IPS DF 6.9 (cell line): ENCODE measurements around the gene MYH11.

ENCODE experiments used
- DNase-seq: peaks from one replicate; pipeline ENCODE4 v3.0.0-alpha.2; 2013; ENCODE audit warnings: low read depth, low spot score
- H3K27ac ChIP-seq: one replicate; pipeline ENCODE4 v1.5.1; 2013; ENCODE audit warnings: low read length, control low read depth
- H3K27me3 ChIP-seq: 2 replicates; pipeline ENCODE4 v1.6.1; 2013; ENCODE audit warnings: mild to moderate bottlenecking, low read length; ENCODE audit not compliant: control insufficient read depth, insufficient read depth
- H3K36me3 ChIP-seq: 2 replicates; pipeline ENCODE4 v1.6.1; 2013; ENCODE audit warnings: low read length; ENCODE audit not compliant: control insufficient read depth, insufficient read depth
- H3K4me1 ChIP-seq: 2 replicates; pipeline ENCODE4 v1.6.1; 2013; ENCODE audit warnings: low read length; ENCODE audit not compliant: control insufficient read depth, insufficient read depth
- H3K4me3 ChIP-seq: 2 replicates; pipeline ENCODE4 v1.5.1; 2013; ENCODE audit warnings: mild to moderate bottlenecking, low read length
- H3K9me3 ChIP-seq: 2 replicates; pipeline ENCODE4 v1.6.1; 2013; ENCODE audit warnings: low read length, inconsistent platforms; ENCODE audit not compliant: control insufficient read depth, insufficient read depth
- WGBS: extraction: QIAGEN DNeasy Blood & Tissue Kit; methylation state at CpG from one replicate; pipeline ENCODE4 v1.1.7; 2013; ENCODE audit warnings: mixed read lengths, missing lambda C conversion rate; ENCODE audit not compliant: insufficient read length, insufficient coverage; 5-methylcytosine and 5-hydroxymethylcytosine counted together

The MYH11 gene

DNA sequence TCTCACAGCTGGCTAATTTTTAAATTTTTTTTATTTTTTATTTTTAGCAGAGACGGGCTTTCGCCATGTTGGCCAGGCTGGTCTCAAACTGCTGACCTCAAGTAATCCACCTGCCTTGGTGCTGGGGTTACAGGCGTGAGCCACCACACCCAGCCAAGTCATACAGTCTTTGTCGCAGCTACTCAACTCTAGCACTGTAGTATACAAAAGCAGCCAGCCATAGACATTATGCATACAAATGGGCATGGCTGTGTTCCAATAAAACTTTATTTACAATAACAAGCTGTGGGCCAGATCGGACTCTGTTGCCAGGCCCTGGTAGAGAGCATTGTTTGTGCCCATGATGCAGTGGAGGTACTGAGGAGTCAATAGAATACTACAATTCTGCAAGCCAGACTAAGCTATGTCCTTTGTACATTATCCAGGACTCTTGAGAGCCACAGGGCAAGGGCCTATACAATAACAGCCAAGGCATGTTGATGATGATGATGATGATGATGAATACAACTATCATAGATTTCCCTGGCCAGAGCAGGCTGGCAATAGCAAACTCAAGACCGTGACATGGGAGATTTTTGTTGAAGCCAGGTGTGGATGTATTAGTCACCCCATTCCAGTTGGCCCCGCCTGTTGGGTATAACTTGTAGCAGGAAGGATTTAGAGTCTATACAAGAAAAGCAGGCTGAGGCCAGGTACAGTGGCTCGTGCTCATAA, 101.8 kb downstream of the MYH11 start:
- no peaks in the 10 kb centered on the region for H3K9me3 ChIP-seq
- no peaks in the 10 kb centered on the region for H3K27me3 ChIP-seq
- H3K4me3 ChIP-seq = no peak overlapping the region
- no peaks in the 10 kb centered on the region for H3K36me3 ChIP-seq
- no peak overlapping the region for H3K27ac ChIP-seq
- no peaks in the 10 kb centered on the region for H3K4me1 ChIP-seq
- DNase-seq = no peak
- WGBS = no CpG with 5 or more reads among the region's 8 CpGs

DNA sequence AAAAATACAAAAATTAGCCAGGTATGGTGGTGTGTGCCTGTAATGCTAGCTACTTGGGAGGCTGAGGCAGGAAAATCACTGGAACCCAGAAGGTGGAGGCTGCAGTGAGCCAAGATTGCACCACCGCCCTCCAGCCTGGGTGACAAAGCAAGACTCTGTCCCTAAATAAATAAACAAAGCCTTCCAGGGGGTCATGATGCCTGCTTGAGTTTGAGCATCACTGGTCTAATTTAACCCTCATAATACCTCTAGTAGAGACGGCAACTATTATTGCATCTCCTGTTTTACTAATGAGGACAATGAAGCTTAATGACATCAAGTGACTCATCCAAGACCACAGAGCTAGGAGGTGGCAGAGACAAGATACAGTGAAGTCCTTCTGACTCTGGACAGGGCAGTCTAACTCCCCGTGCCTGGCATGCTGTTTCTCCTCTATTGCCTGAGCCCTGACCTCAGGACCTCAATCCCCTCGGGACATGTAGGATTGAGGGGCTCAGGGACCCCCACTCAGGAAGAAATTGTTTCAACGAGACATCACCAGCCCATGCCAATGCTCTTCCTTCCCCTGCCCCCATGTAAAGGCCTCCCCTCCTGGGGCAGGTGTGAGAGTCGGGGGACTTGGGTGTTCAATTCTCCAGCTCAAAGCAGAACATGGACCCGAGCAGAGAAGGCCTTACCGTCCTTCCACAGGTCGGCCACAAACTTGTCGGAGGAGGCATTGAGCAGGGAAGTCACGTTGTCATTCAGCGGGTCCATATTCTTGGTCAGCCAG, 103.9 kb downstream of the MYH11 start:
- H3K27ac ChIP-seq = no peak overlapping the region
- DNase-seq = no peak
- H3K27me3 ChIP-seq = no peaks in the 10 kb centered on the region
- no peaks in the 10 kb centered on the region for H3K36me3 ChIP-seq
- H3K4me1 ChIP-seq = no peaks in the 10 kb centered on the region
- no CpG with 5 or more reads among the region's 12 CpGs for WGBS
- no peaks in the 10 kb centered on the region for H3K9me3 ChIP-seq
- H3K4me3 ChIP-seq = no peak overlapping the region

DNA sequence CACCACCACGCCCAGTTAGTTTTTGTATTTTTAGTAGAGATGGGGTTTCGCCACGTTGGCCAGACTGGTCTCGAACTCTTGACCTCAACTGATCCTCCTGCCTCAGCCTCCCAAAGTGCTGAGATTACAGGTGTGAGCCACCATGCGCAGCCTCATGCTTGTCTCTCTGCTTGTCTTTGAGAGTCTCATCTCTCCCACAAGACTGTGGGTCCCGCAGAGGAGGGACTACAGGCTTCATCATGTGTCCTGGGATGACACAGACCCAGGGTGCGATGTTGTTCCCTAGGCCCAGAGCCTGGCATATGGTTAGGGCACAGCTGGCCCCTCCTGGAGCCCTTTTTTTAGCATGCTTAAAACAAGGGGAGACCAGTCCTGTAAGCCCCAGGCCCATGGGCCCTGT, 104.9 kb downstream of the MYH11 start:
- Histone ChIP-seq H3K36me3 (no peaks in the 10 kb centered on the region), H3K4me1 (no peaks in the 10 kb centered on the region), H3K4me3 (no peak overlapping the region), H3K9me3 (no peaks in the 10 kb centered on the region), H3K27me3 (no peaks in the 10 kb centered on the region), H3K27ac (no peak overlapping the region)
- no peak for DNase-seq
- WGBS = no CpG with 5 or more reads among the region's 7 CpGs

DNA sequence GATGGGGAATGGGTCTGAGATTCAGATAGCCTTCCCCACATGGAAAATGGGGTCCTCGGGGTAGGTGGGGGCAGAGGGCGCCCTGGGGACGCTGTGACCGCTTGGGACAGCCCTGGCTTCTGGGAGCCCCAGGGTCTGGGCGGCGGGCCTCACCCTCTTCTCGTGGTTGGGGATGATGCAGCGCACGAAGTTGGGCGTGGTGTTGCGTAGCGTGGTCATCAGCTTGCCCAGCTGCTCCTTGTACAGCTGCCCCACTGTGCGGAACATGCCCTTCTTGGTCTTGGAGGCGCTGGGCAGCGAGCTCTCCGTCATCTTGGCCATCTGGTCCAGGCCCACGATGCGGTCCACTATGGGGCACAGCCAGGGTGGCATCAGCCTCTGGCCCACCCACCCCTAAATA, 106.8 kb downstream of the MYH11 start:
- Histone ChIP-seq H3K9me3 (no peaks in the 10 kb centered on the region), H3K36me3 (no peaks in the 10 kb centered on the region), H3K27me3 (no peaks in the 10 kb centered on the region), H3K27ac (no peak overlapping the region), H3K4me3 (no peak overlapping the region), H3K4me1 (no peaks in the 10 kb centered on the region)
- no peak for DNase-seq
- WGBS = no CpG with 5 or more reads among the region's 18 CpGs

DNA sequence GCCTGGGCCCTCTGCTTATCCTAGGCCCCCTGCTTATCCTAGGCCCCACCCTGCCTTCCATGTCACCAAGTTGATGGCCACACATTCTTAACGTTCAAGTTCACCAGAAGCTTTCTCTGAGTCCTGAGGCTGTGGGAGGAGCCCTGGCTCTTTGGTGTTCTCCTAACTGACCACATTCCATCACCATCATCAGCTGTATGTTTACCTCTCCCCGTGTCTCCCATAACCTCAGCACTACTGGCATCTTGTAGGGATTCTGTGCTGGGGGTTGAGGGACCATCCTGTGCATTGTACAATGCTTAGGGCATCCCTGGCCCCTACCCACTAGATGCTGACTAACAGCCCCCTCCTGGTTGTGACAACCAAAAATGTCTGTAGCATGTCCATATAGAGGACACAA, 107.5 kb downstream of the MYH11 start:
- no peaks in the 10 kb centered on the region for H3K27me3 ChIP-seq
- H3K9me3 ChIP-seq = no peaks in the 10 kb centered on the region
- H3K4me1 ChIP-seq = no peaks in the 10 kb centered on the region
- no peaks in the 10 kb centered on the region for H3K36me3 ChIP-seq
- no peak for DNase-seq
- no peak overlapping the region for H3K4me3 ChIP-seq
- no CpG with 5 or more reads among the region's 2 CpGs for WGBS
- H3K27ac ChIP-seq = no peak overlapping the region

DNA sequence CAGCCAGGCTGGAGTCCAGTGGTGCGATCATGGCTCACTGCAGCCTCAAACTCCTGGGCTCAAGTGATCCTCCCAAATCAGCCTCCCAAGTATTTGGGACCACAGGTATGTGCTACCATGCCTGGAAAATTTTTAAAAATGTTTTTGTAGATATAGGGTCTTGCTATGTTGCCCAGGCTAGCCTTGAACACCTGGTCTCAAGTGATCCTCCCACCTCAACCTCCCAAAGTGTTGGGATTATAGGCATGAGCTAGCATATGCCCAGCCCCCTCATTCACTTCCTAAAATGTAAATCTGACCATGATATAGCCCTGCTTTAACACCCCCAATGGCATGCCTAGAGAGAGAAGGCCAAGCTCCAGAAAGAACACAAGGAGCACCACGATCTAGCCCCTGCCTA, 108.2 kb downstream of the MYH11 start:
- Histone ChIP-seq H3K4me3 (no peak overlapping the region), H3K27ac (no peak overlapping the region), H3K4me1 (no peaks in the 10 kb centered on the region), H3K27me3 (no peaks in the 10 kb centered on the region), H3K36me3 (no peaks in the 10 kb centered on the region), H3K9me3 (no peaks in the 10 kb centered on the region)
- no CpG with 5 or more reads among the region's 2 CpGs for WGBS
- DNase-seq = no peak

DNA sequence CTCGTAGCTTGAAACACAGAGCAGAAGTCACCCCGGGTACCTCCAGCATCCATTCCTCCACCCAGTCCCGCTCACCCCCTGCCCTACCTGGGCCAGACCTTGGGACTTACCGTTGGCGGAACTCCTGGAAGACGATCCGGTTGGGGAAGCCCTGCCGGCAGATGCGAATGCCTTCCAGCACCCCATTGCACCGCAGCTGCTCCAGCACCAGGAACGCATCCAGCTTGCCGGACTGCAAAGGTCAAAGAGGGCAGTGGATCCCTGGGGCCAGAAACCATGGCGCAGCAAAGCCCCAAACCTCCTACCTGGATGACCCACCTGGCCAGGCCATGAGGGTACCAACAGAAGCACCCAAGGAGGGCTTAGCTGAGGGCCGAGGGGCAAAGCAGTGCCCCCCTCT, 108.9 kb downstream of the MYH11 start:
- Histone ChIP-seq H3K27me3 (no peaks in the 10 kb centered on the region), H3K4me1 (no peaks in the 10 kb centered on the region), H3K36me3 (no peaks in the 10 kb centered on the region), H3K27ac (no peak overlapping the region), H3K9me3 (no peaks in the 10 kb centered on the region), H3K4me3 (no peak overlapping the region)
- WGBS = no CpG with 5 or more reads among the region's 14 CpGs
- DNase-seq = no peak

DNA sequence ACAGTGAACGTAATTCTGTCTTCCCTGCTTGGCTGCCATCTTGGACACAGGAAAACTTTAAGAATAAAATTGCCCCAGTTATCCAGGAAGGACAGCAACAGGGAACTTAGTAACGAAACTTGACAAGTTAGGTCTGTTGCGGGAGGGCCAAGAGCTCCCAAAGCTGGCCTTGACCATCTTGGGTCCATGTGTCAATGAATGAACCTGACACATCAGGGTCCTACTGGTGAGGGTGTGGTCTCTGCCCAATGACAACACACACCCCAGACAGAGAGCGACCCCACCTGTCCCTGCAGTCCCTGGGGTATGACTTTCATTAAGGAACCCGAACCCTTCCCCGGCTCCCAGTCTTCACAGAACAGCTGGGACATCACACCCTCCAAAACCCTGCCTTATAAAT, 110.5 kb downstream of the MYH11 start:
- Histone ChIP-seq H3K9me3 (no peaks in the 10 kb centered on the region), H3K4me1 (no peaks in the 10 kb centered on the region), H3K36me3 (no peaks in the 10 kb centered on the region), H3K27ac (no peak overlapping the region), H3K27me3 (no peaks in the 10 kb centered on the region), H3K4me3 (no peak overlapping the region)
- no peak for DNase-seq
- no CpG with 5 or more reads among the region's 6 CpGs for WGBS

DNA sequence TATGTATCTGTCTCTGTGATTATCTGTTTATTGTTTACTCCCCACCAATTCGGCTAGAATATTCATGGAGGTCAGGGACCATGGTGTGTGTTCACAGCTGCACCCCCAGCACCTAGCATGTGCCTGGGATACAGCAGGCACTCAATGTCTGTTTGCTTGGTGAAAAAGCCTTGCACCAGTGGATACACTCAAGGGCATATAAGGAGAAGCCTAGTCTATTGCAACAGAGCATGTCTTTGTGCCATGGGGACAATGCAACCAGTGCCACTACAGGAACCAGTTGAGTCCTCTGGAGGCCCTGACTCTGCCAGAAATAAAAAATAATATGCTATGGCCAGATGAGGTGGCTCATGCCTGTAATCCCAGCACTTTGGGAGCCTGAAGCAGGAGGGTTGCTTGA, 113.2 kb downstream of the MYH11 start:
- no CpG with 5 or more reads among the region's 1 CpG for WGBS
- H3K9me3 ChIP-seq = no peaks in the 10 kb centered on the region
- no peaks in the 10 kb centered on the region for H3K36me3 ChIP-seq

DNA sequence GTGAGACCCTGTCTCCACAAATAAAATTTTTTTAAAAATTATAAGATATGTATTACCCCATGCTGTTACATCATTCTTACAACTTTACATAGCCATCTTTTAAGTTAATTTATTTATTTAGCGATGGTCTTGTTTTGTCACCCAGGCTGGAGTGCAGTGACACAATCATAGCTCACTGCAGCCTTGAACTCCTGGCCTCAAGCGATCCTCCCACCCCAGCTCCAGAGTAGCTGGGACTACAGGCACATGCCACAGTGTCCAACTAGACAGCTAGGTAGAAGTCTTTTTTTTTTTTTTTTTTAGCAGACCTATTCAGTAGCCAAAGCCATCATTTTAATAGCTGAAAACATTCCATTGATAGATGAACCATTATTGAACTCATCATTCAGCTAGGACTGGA, 114.1 kb downstream of the MYH11 start:
- H3K9me3 ChIP-seq = no peaks in the 10 kb centered on the region
- no peak overlapping the region for H3K27ac ChIP-seq
- no peaks in the 10 kb centered on the region for H3K27me3 ChIP-seq
- WGBS = no CpG with 5 or more reads among the region's 2 CpGs
- no peak for DNase-seq
- H3K4me3 ChIP-seq = no peak overlapping the region
- no peaks in the 10 kb centered on the region for H3K4me1 ChIP-seq
- no peaks in the 10 kb centered on the region for H3K36me3 ChIP-seq

More for the DNA sequence above, 113.2 kb downstream of the MYH11 start:
- H3K4me1 ChIP-seq = no peaks in the 10 kb centered on the region
- no peak for DNase-seq
- H3K27ac ChIP-seq = no peak overlapping the region
- H3K4me3 ChIP-seq = no peak overlapping the region
- H3K27me3 ChIP-seq = no peaks in the 10 kb centered on the region
